WTC11 (cell line): Measurements from ENCODE around the gene TGFBR2.

Experiments used
- CREM ChIP-seq: sonication (generic); formaldehyde crosslinking; IDR thresholded peaks from 2 replicates; pipeline ENCODE4 v1.8.1; 2022; ENCODE audit warnings: mild to moderate bottlenecking, missing genetic modification reagents, moderate library complexity
- JUN ChIP-seq: sonication (generic); formaldehyde crosslinking; IDR thresholded peaks from 2 replicates; pipeline ENCODE4 v1.8.0; 2023; ENCODE audit warnings: mild to moderate bottlenecking, missing genetic modification reagents
- SMAD4 ChIP-seq: sonication (generic); formaldehyde crosslinking; IDR thresholded peaks from 2 replicates; pipeline ENCODE4 v1.8.0; 2022; ENCODE audit warnings: mild to moderate bottlenecking, missing genetic modification reagents
- TF ChIP-seq, protein P1 (sequence below): sonication (generic); formaldehyde crosslinking; IDR thresholded peaks from 2 replicates; pipeline ENCODE4 v1.8.0; 2022; ENCODE audit warnings: mild to moderate bottlenecking, missing genetic modification reagents
- TF ChIP-seq, protein P2 (sequence below): sonication (generic); formaldehyde crosslinking; IDR thresholded peaks from 2 replicates; pipeline ENCODE4 v1.8.1; 2023; ENCODE audit warnings: mild to moderate bottlenecking, missing genetic modification reagents, borderline replicate concordance
- TF ChIP-seq, protein P3 (sequence below): fragments of 200-600 bp; IDR thresholded peaks from 2 replicates; pipeline ENCODE4 v1.8.0; 2022; ENCODE audit warnings: antibody characterized with exemption

DNA sequence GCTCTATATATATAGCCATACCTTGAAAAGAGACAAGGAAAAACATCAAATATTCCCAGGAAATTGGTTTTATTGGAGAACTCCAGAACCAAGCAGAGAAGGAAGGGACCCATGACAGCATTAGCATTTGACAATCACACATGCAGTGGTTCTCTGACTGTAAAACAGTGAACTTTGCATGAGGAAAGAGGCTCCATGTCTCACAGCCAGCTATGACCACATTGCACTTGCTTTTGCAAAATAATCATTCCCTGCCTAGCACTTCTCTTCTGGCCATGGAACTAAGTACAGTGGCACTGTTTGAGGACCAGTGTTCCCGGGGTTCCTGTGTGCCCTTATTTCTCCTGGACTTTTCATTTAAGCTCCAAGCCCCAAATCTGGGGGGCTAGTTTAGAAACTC lies 85.5 kb downstream of the TGFBR2 start:
- TF ChIP-seq CREM (CRISPR knock-in tag) (no peak), SMAD4 (no peak), JUN (no peak)
- TF ChIP-seq, protein P1, sequence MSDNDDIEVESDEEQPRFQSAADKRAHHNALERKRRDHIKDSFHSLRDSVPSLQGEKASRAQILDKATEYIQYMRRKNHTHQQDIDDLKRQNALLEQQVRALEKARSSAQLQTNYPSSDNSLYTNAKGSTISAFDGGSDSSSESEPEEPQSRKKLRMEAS (CRISPR knock-in tag), result no peak
- TF ChIP-seq, protein P2, sequence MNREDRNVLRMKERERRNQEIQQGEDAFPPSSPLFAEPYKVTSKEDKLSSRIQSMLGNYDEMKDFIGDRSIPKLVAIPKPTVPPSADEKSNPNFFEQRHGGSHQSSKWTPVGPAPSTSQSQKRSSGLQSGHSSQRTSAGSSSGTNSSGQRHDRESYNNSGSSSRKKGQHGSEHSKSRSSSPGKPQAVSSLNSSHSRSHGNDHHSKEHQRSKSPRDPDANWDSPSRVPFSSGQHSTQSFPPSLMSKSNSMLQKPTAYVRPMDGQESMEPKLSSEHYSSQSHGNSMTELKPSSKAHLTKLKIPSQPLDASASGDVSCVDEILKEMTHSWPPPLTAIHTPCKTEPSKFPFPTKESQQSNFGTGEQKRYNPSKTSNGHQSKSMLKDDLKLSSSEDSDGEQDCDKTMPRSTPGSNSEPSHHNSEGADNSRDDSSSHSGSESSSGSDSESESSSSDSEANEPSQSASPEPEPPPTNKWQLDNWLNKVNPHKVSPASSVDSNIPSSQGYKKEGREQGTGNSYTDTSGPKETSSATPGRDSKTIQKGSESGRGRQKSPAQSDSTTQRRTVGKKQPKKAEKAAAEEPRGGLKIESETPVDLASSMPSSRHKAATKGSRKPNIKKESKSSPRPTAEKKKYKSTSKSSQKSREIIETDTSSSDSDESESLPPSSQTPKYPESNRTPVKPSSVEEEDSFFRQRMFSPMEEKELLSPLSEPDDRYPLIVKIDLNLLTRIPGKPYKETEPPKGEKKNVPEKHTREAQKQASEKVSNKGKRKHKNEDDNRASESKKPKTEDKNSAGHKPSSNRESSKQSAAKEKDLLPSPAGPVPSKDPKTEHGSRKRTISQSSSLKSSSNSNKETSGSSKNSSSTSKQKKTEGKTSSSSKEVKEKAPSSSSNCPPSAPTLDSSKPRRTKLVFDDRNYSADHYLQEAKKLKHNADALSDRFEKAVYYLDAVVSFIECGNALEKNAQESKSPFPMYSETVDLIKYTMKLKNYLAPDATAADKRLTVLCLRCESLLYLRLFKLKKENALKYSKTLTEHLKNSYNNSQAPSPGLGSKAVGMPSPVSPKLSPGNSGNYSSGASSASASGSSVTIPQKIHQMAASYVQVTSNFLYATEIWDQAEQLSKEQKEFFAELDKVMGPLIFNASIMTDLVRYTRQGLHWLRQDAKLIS (CRISPR knock-in tag), result no peak
- TF ChIP-seq, protein P3, sequence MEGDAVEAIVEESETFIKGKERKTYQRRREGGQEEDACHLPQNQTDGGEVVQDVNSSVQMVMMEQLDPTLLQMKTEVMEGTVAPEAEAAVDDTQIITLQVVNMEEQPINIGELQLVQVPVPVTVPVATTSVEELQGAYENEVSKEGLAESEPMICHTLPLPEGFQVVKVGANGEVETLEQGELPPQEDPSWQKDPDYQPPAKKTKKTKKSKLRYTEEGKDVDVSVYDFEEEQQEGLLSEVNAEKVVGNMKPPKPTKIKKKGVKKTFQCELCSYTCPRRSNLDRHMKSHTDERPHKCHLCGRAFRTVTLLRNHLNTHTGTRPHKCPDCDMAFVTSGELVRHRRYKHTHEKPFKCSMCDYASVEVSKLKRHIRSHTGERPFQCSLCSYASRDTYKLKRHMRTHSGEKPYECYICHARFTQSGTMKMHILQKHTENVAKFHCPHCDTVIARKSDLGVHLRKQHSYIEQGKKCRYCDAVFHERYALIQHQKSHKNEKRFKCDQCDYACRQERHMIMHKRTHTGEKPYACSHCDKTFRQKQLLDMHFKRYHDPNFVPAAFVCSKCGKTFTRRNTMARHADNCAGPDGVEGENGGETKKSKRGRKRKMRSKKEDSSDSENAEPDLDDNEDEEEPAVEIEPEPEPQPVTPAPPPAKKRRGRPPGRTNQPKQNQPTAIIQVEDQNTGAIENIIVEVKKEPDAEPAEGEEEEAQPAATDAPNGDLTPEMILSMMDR, result no peak
